ENCODE data around the gene HES5.
"Not testable (repeated sequence)": the region's sequence is repeated elsewhere in the genome, so short reads cannot be mapped to it uniquely, and the experiment has no call there.

Gene HES5, protein sequence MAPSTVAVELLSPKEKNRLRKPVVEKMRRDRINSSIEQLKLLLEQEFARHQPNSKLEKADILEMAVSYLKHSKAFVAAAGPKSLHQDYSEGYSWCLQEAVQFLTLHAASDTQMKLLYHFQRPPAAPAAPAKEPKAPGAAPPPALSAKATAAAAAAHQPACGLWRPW

DNA sequence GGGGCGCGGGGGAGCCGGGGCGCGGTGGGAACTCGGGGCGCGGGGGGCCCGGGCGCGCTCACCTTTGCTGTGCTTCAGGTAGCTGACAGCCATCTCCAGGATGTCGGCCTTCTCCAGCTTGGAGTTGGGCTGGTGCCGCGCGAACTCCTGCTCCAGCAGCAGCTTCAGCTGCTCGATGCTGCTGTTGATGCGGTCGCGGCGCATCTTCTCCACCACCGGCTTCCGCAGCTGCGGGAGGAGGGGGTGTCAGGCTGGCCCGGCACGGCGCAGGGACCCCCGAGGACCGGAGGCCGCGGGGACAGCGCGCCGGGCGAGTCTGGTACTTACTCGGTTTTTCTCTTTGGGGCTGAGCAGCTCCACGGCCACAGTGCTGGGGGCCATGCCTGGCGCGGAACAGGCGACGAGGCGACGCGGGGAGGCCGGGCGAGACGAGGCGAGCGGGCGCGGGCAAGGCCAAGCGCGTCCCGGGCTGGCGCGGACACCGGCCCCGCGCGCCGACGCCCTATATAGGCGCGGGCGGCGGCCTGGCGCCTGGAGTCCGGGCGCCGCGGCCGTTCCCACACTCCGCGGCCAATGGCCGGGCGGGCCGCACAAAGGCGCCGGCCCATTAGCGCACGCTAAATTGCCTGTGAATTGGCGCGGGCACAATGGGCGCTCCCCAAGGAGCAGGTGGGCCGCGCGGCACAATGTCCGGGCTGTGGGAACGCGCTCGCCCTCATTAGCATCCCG is at the start of gene HES5:
Gene HES5, minus strand, starts transcription at position 480 of the 729 bp plus-strand sequence. Its CDS starts 99 bp downstream, at position 381.
- in situ Hi-C loops (cut with HindIII; ENCODE audit: low sequenced_read_pairs) = no loop called here

DNA sequence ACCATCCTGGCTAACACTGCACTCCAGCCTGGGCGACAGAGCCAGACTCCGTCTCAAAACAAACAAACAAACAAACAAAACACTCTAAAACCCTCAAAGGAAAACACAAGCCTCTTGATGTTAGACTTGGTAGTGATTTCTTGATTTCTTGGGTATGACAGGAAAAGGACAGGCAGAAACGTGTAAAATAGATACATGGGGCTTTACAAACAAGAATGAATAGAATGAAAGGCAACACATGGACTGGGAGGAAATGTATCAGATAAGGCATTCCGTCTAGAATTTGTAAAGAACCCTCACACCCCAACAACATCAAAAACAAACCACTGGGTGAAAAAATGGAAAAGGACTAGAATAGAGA is 48.7 kb upstream of the HES5 start:
- in situ Hi-C loops (cut with HindIII; ENCODE audit: low sequenced_read_pairs) = no loop called here

- in situ Hi-C loops (cut with HindIII; ENCODE audit: low sequenced_read_pairs) = not testable (repeated sequence)
These were observed 47.6 kb upstream of the HES5 start for GRCh38 chr1:2577565-2578075.

DNA sequence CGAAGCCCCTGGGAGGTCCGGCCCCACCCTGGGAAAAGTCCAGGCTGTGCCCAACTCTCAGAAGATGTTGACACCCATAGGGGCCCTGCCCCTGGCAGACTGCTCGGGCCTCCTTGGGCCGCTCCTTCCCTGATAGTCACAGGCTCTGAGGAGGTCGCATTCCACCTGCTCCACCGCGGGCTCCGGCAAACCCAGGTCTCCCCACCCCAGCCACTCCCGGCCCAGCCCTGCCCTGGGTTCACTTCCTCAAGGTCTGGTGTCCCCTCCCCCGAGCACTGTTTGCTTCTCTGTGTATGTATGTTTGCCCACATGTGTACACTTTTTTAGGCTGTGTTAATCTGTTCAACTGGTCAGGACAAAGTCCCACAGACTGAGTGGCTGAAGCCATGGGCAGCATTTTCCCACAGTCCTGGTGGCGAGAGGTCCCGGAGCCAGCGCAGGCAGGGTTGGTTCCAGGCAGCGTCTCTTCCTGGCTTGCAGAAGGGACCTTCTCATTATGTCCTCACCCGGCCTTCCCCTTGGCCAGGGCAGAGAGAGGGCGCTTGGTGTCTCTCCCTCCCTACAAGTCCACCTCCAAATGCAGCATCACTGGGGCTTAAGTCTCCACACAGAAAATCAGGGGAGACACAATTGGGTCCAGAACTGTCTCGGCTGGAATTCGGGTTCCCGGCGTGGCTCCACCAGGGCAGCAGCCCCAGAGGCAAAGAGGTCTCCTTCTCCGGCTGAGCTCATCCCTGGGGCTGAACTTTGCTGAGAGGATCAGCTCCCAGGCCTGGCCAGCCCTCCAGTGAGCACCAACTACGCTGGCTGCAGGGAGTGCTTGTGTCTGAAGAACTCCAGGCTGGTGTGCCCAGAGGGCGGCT is 46.0 kb upstream of the HES5 start:
- in situ Hi-C loops (cut with HindIII; ENCODE audit: low sequenced_read_pairs) = no loop called here

DNA sequence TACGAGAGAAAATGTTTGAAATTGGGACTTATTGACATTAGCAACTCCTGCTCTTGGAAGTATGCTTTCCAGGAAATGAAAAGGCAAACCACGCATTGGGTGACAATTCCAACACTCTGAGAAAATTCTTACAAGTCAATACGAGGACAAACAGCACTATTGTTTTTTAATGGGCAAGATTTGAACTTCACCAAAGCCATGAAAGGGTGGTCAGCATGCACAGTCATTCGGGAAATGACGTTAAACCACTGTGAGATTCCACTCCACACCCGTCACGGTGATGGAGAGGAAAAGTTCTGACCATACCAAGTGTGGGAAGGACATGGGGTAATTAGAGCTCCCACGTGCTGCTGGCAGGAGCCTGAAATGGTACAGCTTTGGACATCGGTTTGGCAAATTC is 44.3 kb upstream of the HES5 start:
- in situ Hi-C loops (cut with HindIII; ENCODE audit: low sequenced_read_pairs) = no loop called here

- in situ Hi-C loops (cut with HindIII; ENCODE audit: low sequenced_read_pairs) = no loop called here
These were observed 43.3 kb upstream of the HES5 start for GRCh38 chr1:2573250-2573920.

GRCh38 chr1:2571348-2571747 is 41.3 kb upstream of the HES5 start:
- in situ Hi-C loops (cut with HindIII; ENCODE audit: low sequenced_read_pairs) = no loop called here

DNA sequence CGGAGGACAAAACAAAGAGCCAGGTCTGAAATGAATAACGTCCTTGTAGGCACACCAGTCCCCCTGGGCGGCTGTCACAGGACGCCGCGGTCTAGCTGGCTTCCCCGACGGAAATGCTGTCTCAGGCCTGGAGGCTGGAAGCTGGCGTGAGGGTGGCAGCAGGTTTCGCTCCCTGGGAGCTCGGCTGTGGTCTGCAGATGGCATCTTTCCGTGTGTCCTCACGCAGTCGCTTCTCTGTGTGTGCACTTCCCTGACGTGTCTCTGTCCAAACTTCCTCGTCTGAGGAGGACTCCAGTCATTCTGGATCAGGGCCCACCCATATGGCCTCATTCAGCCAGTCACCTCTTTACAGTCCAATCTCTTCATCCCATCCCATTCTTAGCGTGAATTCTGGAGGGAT is 40.3 kb upstream of the HES5 start:
- in situ Hi-C loops (cut with HindIII; ENCODE audit: low sequenced_read_pairs) = no loop called here

- in situ Hi-C loops (cut with HindIII; ENCODE audit: low sequenced_read_pairs) = not testable (repeated sequence)
These were observed 39.6 kb upstream of the HES5 start for GRCh38 chr1:2569703-2570102.

- in situ Hi-C loops (cut with HindIII; ENCODE audit: low sequenced_read_pairs) = no loop called here
These were observed 39.0 kb upstream of the HES5 start for GRCh38 chr1:2569060-2569459.

GRCh38 chr1:2568187-2568816 is 38.2 kb upstream of the HES5 start:
- in situ Hi-C loops (cut with HindIII; ENCODE audit: low sequenced_read_pairs) = not testable (repeated sequence)

DNA sequence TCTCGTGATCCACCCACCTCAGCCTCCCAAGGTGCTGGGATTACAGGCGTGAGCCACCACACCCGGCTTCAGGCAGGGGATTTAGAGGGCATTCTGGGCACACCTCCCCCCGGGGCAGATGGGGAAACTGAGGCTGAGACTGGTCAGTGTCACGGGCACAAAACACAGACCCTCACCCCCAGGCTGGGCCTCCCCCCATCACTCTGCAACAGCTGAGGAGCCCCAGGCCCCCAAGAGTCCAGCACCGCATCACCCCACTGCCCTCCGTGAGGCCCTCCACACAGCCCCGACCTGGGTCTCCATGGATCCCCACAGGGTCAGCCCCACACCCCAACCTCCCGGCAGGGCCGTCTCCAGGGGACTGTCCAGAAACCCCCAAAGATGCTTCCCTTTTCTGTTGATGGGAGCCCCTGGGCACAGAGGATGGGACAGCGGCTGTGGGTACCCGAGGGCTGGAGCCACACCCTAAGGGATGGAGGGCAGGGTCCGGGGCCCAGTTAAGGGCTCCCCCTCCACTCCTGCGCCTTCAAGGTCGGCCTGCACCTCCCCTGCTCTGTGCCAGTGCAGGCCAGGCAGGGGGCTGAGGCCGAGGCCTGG is 37.1 kb upstream of the HES5 start:
- in situ Hi-C loops (cut with HindIII; ENCODE audit: low sequenced_read_pairs) = no loop called here

DNA sequence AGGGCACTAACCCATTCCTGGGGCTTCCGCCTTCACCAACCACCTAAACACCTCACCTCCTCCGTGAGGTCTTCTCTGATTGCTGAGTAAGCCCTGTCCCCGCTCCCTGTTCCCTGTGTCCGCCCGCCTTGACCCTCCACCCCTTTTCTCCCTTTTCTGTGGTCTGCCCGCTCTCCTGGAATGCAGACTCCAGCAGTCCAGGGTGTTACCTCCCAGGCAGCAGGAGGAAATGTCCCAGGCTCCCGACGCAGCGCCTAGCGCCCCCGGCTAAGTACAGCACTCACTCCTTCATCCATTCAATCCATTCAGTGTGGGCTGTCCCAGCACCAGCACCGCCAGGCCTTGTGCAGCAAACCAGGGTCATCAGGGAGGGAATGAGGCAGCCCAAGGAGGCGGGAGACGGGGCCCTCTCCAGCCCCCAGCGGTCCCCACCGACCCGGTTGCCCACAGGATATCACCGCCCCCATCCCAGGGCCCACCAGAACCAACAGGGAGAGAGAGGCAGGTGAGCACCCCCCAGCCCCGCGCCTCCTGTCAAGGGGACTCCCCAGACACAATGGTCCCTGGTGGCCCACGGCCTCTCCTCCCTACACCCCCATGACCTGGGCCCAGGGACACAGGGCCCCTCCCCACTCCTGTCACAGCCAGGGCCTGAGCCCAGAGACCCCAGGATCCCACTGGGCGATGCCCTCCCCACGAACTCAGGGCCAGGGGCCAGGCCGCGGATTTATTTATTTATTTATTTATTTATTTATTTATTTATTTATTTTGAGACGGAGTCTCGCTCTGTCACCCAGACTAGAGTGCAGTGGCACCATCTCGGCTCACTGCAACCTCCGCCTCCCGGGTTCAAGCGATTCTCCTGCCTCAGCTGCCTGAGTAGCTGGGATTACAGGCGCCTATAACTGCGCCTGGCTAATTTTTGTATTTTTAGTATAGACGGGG is 36.3 kb upstream of the HES5 start:
- in situ Hi-C loops (cut with HindIII; ENCODE audit: low sequenced_read_pairs) = no loop called here

DNA sequence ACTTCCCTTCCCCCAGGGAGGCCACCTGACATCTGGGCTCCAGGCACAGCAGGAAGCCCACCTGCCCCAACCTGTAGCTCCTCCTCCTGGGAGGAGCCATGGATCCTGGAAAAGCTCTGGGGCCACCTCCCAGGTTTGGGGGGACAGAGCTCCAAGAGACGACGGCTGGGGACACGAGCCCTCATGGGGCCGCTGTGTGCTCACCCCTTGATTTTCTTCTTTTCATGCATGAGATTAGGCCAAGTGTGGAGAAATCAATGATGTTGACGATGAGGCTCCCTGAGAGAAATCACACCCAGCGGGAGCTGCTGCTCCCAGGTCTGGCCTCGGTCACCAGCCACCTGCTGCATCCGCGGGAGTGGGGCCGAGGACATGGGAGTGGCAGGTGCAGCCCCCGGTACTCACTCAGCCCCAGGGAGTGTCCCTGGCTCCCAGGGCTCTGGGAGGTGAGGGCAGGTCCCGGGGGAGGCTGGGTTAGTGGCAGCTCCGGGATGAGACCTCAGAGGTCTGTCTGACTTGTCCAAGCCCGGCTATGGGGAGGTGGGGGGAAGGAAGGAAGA is 34.8 kb upstream of the HES5 start:
- in situ Hi-C loops (cut with HindIII; ENCODE audit: low sequenced_read_pairs) = no loop called here

GRCh38 chr1:2564006-2564814 is 34.1 kb upstream of the HES5 start:
- in situ Hi-C loops (cut with HindIII; ENCODE audit: low sequenced_read_pairs) = no loop called here

GRCh38 chr1:2563205-2563604 is 33.1 kb upstream of the HES5 start:
- in situ Hi-C loops (cut with HindIII; ENCODE audit: low sequenced_read_pairs) = no loop called here

- in situ Hi-C loops (cut with HindIII; ENCODE audit: low sequenced_read_pairs) = no loop called here
These were observed 32.1 kb upstream of the HES5 start for GRCh38 chr1:2561898-2562895.

All from DLD1 (cell line).